ENCODE results near the gene SHC2. TPM values are rescaled to one million over a fixed set of nuclear protein-coding genes. Genes with fewer than 3 reads are reported as not detected.
"Not testable (repeated sequence)": the region's sequence is repeated elsewhere in the genome, so short reads cannot be mapped to it uniquely, and the experiment has no call there.

Gene SHC2
- total and polyA plus RNA-seq, 7 donors = 2.2 to 9.7 (median 4.5) TPM

DNA sequence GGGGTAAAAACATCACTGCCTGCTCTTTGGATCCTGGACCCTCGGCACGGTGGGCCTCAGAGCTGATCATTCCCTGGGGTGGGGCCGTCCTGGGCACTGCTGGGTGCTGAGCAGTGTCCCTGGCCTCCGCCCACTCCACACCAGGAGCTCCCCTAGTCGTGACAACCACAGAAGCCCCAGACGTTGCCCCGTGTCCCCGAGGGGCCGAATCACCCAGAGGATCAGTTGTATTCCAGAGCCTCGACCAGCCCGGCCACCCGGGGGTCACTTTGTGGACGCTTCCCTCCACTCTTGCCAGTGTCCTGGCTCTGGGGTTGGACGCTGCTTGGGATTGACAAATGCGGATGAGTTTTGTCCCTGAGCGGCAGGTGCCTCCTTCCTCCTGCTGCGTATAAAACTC, 62.1 kb downstream of the SHC2 start:
- H3K9me3 ChIP-seq = no peaks in the 10 kb centered on the region
- H3K4me1 ChIP-seq = no peaks in the 10 kb centered on the region
- H3K36me3 ChIP-seq (ENCODE audit: insufficient read depth in 1 of 2, low read depth in 1 of 2) = no peaks in the 10 kb centered on the region
- H3K27me3 ChIP-seq (ENCODE audit: insufficient read depth in 3 of 3, low read length in 2 of 3) = peaks cover 0 to 42% (median 16%) of the 10 kb centered on the region in 3 donors
- DNase-seq = peak in 1 of 2 donors; percentile 40
- ATAC-seq = no peak
- no peak overlapping the region for H3K4me3 ChIP-seq
- WGBS, 3 donors = 78 to 83% (median 78%) methylated on average over 17 of the region's 17 CpGs
- no peak overlapping the region for H3K27ac ChIP-seq
- TF ChIP-seq, protein P1, sequence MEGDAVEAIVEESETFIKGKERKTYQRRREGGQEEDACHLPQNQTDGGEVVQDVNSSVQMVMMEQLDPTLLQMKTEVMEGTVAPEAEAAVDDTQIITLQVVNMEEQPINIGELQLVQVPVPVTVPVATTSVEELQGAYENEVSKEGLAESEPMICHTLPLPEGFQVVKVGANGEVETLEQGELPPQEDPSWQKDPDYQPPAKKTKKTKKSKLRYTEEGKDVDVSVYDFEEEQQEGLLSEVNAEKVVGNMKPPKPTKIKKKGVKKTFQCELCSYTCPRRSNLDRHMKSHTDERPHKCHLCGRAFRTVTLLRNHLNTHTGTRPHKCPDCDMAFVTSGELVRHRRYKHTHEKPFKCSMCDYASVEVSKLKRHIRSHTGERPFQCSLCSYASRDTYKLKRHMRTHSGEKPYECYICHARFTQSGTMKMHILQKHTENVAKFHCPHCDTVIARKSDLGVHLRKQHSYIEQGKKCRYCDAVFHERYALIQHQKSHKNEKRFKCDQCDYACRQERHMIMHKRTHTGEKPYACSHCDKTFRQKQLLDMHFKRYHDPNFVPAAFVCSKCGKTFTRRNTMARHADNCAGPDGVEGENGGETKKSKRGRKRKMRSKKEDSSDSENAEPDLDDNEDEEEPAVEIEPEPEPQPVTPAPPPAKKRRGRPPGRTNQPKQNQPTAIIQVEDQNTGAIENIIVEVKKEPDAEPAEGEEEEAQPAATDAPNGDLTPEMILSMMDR (IDR thresholded peaks at IDR 0.05) = no peak
- intact Hi-C loops (cut with DNase I) = no loop called here

DNA sequence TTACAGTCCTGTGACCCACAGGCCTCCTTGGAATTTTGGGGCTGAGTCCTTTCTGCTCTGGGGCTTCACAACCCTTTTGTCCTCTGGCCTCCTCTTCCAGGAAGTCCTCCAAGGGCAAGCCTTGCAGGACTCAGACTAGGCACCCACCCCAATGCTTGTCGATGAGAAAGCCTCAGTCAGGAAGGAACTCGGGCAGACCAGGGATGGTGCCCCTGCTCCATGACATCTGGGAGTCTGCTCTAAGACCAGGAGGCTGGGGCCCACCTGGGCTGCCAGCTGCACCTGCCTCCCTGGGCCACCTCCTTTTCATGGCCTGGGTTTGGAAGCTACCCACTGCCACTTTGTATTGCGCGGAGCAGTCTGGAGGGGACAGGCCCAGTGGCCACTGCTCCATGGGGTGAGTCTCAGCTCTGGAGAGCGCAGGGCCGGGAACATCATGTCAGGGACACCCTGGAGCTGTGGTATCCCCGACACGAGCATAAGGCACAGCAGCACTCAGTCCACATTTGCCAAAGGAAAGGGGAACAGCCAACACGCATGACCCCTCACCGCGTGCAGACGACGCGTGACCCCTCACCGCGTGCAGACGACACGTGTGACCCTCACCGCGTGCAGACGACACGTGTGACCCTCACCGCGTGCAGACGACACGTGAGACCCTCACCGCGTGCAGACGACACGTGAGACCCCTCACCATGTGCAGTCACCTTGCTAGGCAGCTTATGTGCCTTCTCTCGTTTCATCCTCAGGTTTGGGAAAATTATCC, 62.7 kb downstream of the SHC2 start:
- H3K9me3 ChIP-seq = no peaks in the 10 kb centered on the region
- DNase-seq (no peak), ATAC-seq (no peak)
- TF ChIP-seq, protein P1 (IDR thresholded peaks at IDR 0.05) = no peak
- no peak overlapping the region for H3K4me3 ChIP-seq
- no peaks in the 10 kb centered on the region for H3K36me3 ChIP-seq (ENCODE audit: insufficient read depth in 1 of 2, low read depth in 1 of 2)
- no peaks in the 10 kb centered on the region for H3K4me1 ChIP-seq
- H3K27ac ChIP-seq = no peak overlapping the region
- H3K27me3 ChIP-seq (ENCODE audit: insufficient read depth in 3 of 3, low read length in 2 of 3) = peaks cover 0 to 36% (median 16%) of the 10 kb centered on the region in 3 donors
- intact Hi-C loops (cut with DNase I) = no loop called here
- WGBS, 3 donors = 84 to 87% (median 85%) methylated on average over 31 of the region's 31 CpGs

DNA sequence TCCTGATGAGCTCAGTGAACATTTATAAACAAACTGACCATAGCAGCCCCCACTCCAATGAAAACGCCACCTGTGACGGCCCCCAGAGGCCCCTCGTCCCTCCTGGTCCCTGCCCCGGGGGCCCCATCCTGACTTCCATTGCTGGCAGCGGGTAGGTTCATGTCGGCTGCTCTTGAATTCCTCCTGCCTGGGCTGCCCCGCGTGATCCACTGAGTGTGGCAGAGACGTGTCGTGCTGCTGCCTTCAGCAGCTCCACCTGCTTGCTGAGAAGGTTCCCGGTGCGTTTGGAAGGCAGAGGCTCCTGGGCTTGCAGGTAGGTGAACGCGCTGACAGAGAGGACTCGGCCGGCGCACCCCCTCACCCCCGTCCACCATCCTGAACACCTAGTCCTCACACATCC, 63.5 kb downstream of the SHC2 start:
- 54 to 67% (median 66%) methylated on average over 18 of the region's 18 CpGs for WGBS, 3 donors
- no peak overlapping the region for H3K4me3 ChIP-seq
- H3K9me3 ChIP-seq = no peaks in the 10 kb centered on the region
- H3K27ac ChIP-seq = no peak overlapping the region
- H3K36me3 ChIP-seq (ENCODE audit: insufficient read depth in 1 of 2, low read depth in 1 of 2) = no peaks in the 10 kb centered on the region
- TF ChIP-seq, protein P1 (IDR thresholded peaks at IDR 0.05) = no peak
- H3K4me1 ChIP-seq = no peaks in the 10 kb centered on the region
- intact Hi-C loops (cut with DNase I) = no loop called here
- peaks cover 0 to 28% (median 10%) of the 10 kb centered on the region in 3 donors for H3K27me3 ChIP-seq (ENCODE audit: insufficient read depth in 3 of 3, low read length in 2 of 3)
- ATAC-seq (no peak), DNase-seq (no peak)

DNA sequence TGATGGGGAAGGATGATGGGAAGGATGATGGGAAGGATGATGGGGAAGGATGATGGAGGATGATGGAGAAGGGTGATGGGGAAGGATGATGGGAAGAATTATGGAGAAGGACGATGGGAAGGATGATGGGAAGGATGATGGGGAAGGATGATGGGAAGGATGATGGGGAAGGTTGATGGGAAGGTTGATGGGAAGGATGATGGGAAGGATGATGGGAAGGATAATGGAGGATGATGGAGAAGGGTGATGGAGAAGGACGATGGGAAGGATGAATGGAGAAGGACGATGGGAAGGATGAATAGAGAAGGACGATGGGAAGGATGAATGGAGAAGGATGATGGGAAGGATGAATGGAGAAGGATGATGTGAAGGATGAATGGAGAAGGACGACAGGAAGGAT, 65.4 kb downstream of the SHC2 start:
- DNase-seq (no peak), ATAC-seq (no peak)
- Histone ChIP-seq H3K27me3 (ENCODE audit: insufficient read depth in 3 of 3, low read length in 2 of 3) (peaks cover 0 to 13% (median 0%) of the 10 kb centered on the region in 3 donors), H3K27ac (no peak overlapping the region), H3K4me1 (no peaks in the 10 kb centered on the region), H3K4me3 (no peak overlapping the region), H3K36me3 (ENCODE audit: insufficient read depth in 1 of 2, low read depth in 1 of 2) (no peaks in the 10 kb centered on the region), H3K9me3 (no peaks in the 10 kb centered on the region)
- intact Hi-C loops (cut with DNase I) = no loop called here
- 84 to 91% (median 90%) methylated on average over 5 of the region's 5 CpGs for WGBS, 3 donors
- TF ChIP-seq, protein P1 (IDR thresholded peaks at IDR 0.05) = no peak

DNA sequence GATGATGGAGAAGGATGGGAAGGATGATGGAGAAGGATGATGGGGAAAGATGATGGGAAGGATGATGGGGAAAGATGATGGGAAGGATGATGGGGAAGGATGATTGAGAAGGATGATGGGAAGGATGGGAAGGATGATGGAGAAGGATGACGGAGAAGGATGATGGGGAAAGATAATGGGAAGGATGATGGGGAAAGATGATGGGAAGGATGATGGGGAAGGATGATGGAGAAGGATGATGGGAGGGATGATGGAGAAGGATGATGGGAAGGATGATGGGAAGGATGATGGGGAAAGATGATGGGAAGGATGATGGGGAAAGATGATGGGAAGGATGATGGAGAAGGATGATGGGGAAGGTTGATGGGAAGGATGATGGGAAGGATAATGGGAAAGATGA, 66.0 kb downstream of the SHC2 start:
- 93 to 100% (median 94%) methylated on average over 1 of the region's 1 CpG for WGBS, 3 donors
- intact Hi-C loops (cut with DNase I); DNase-seq; H3K36me3 ChIP-seq (ENCODE audit: insufficient read depth in 1 of 2, low read depth in 1 of 2); H3K4me3 ChIP-seq; H3K9me3 ChIP-seq; H3K4me1 ChIP-seq; H3K27ac ChIP-seq; ATAC-seq: not testable (repeated sequence)
- H3K27me3 ChIP-seq (ENCODE audit: insufficient read depth in 3 of 3, low read length in 2 of 3) = peaks cover 0 to 13% (median under 1%) of the 10 kb centered on the region in 3 donors

DNA sequence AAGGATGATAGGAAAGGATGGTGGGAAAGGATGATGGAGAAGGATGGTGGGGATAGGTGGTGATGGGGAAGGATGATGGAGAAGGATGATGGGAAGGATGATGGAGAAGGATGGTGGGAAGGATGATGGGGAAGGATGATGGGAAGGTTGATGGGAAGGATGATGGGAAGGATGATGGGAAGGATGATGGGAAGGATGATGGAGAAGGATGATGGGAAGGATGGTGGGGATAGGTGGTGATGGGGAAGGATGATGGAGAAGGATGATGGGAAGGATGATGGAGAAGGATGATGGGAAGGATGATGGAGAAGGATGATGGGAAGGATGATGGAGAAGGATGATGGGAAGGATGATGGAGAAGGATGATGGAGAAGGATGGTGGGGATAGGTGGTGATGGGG, 67.3 kb downstream of the SHC2 start:
- H3K9me3 ChIP-seq; DNase-seq; H3K36me3 ChIP-seq (ENCODE audit: insufficient read depth in 1 of 2, low read depth in 1 of 2); ATAC-seq; H3K4me3 ChIP-seq; H3K27ac ChIP-seq; H3K4me1 ChIP-seq; intact Hi-C loops (cut with DNase I): not testable (repeated sequence)
- peaks cover 0 to 11% (median 2%) of the 10 kb centered on the region in 3 donors for H3K27me3 ChIP-seq (ENCODE audit: insufficient read depth in 3 of 3, low read length in 2 of 3)

All from psoas muscle (tissue), 8 donors.